Superior temporal gyrus (tissue), 1 donor: ENCODE results near the gene TBX5.

ENCODE experiments used
- DNase-seq: peaks from one replicate; pipeline ENCODE4 v3.0.0-alpha.2; 2016; ENCODE audit errors: extremely low spot score

TBX5 gene

DNA sequence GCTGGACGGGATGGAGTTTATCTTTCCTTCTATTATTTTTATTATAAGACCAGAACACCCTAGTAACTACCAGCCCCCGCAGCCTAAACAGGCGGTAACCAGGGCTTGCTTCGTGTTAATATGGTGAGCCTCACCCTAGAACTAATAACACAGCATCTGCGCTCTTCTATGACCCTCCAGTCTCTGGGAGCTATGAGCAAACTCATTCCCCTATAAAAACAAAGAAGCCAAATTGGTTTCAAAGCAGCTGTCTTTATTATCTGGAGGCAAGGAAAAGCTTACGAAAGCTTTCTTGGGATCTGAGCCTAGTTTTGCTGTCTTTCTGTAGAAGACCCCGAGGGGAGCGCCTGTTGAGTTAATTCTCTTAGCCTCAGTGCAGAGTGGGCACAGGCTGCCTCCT is 85.0 kb downstream of the TBX5 start:
- no peak for DNase-seq

- no peak for DNase-seq
These were observed 85.8 kb downstream of the TBX5 start for GRCh38 chr12:114320101-114320500.

- DNase-seq: no peak
These were observed 86.5 kb downstream of the TBX5 start for GRCh38 chr12:114319422-114319821.

GRCh38 chr12:114318984-114319383 is 87.0 kb downstream of the TBX5 start:
- DNase-seq: no peak

- DNase-seq: no peak
These were observed 89.9 kb downstream of the TBX5 start for GRCh38 chr12:114316076-114316475.

- DNase-seq: no peak
These were observed 90.8 kb downstream of the TBX5 start for GRCh38 chr12:114314974-114315720.

DNA sequence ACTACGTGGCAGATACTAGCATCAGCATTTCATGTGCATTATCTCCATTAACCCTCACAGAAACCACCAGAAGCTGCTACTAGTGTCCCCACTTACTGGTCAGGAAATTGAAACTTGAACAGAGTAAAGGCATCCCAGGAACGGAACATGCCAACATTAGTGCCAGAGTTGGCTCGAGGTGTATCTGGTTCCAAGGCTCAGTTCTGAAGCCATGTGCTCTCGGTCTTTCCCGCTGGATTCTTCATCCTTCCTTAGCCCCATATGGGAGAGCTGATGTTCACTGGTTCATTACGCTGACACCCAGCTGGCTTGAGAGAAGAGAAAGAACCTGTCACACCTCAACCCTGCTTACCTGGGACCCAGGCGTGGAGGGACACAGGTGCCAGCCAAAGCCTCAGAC is 91.5 kb downstream of the TBX5 start:
- DNase-seq: no peak

GRCh38 chr12:114313910-114314309 is 92.0 kb downstream of the TBX5 start:
- no peak for DNase-seq

GRCh38 chr12:114311974-114312373 is 94.0 kb downstream of the TBX5 start:
- no peak for DNase-seq

DNA sequence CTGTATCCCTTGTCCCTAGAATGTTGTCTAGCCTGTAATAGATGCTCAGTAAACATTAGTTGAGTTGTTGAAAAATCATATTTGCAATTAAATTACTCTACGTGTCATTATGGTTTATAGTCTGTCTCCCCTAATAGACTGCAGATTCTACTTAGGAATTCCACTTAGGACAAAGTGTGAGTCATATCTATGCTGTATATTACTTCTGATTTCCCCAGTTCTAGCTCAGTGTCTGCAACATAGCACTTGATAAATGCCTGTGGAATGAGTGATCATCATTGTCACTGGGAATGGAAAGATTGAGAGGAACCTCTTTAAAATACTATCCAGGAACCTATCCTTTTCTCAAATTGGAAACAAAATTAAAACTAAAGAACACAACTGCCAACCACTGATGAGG is 99.3 kb downstream of the TBX5 start:
- DNase-seq: no peak

- no peak for DNase-seq
These were observed 100.5 kb downstream of the TBX5 start for GRCh38 chr12:114305446-114305845.
